Brain microvascular endothelial cell (primary cell): ENCODE results near the gene DOK3.

Experiments used
- DNase-seq: peaks from one replicate; pipeline ENCODE4 v3.0.0-alpha.2; 2020
- H3K27ac ChIP-seq: fragments of 250-450 bp; sonication (Bioruptor Pico); 2 replicates; pipeline ENCODE4 v1.5.1; 2020; ENCODE audit warnings: mild to moderate bottlenecking, moderate library complexity
- H3K27me3 ChIP-seq: fragments of 250-450 bp; sonication (Bioruptor Pico); replicated peaks from 2 replicates; pipeline ENCODE4 v1.5.1; 2020; ENCODE audit warnings: mild to moderate bottlenecking
- H3K36me3 ChIP-seq: fragments of 250-450 bp; sonication (Bioruptor Pico); replicated peaks from 2 replicates; pipeline ENCODE4 v1.5.1; 2020; ENCODE audit warnings: mild to moderate bottlenecking
- H3K4me3 ChIP-seq: 2 replicates; pipeline ENCODE4 v1.5.1; 2011; ENCODE audit warnings: low read depth, mild to moderate bottlenecking, control low read depth, low read length, moderate library complexity
- in situ Hi-C: cut with HindIII; loops from 2 replicates; pipeline ENCODE4 v1.10.0; 2017; ENCODE audit warnings: low sequenced_read_pairs, low pct_ligation_motif_present
- TF ChIP-seq, protein P1 (sequence below): IDR thresholded peaks from 2 replicates; pipeline ENCODE4 v1.5.1; 2011; ENCODE audit warnings: low read depth, mild to moderate bottlenecking, moderate library complexity, low read length, control low read depth, inconsistent platforms; ENCODE audit errors: missing control alignments

DOK3 gene

DNA sequence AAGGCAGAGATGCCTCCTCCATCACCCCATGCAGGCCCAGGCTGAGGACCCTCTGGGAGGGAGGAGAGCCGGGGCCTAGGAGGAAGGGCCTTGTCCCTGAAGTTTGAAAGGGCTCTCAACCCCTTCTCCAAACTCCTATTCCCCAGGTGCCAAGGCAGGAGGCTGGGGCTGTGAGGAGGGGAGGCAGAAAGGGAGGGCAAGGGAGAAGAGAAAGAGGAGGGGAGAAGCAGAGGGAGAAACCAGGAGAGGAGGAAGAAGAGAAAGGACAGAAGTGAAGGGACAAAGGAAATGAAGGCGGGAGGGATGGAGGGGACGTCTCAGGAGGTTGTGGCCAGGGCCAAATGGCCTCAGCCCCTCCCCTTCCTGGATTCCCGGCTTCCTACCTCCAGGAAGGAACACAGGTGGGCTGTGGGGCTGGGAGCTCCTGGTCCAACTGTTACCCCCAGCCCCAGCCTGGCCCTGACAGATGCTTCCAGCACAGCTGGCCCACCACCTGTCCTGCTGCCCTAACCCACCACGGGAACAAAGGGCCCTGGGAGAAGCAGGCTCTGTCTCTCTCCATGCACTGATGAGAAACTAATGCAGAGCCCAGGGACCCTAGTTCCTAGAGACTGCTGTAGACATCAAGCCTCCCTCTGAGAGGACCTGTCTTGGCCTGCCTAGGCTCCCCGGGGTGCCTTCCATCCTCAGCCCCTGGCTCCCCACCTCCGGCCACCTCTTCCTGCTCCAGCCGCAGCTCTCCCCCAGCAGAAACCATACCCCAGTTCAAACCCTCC, 39.7 kb downstream of the DOK3 start:
- TF ChIP-seq, protein P1, sequence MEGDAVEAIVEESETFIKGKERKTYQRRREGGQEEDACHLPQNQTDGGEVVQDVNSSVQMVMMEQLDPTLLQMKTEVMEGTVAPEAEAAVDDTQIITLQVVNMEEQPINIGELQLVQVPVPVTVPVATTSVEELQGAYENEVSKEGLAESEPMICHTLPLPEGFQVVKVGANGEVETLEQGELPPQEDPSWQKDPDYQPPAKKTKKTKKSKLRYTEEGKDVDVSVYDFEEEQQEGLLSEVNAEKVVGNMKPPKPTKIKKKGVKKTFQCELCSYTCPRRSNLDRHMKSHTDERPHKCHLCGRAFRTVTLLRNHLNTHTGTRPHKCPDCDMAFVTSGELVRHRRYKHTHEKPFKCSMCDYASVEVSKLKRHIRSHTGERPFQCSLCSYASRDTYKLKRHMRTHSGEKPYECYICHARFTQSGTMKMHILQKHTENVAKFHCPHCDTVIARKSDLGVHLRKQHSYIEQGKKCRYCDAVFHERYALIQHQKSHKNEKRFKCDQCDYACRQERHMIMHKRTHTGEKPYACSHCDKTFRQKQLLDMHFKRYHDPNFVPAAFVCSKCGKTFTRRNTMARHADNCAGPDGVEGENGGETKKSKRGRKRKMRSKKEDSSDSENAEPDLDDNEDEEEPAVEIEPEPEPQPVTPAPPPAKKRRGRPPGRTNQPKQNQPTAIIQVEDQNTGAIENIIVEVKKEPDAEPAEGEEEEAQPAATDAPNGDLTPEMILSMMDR = no peak
- peak overlapping the region; percentile 73 for H3K27ac ChIP-seq
- no peak for DNase-seq
- no peaks in the 10 kb centered on the region for H3K27me3 ChIP-seq
- peaks cover 54% of the 10 kb centered on the region for H3K36me3 ChIP-seq
- H3K4me3 ChIP-seq = no peak overlapping the region
- in situ Hi-C loops = no loop called here

DNA sequence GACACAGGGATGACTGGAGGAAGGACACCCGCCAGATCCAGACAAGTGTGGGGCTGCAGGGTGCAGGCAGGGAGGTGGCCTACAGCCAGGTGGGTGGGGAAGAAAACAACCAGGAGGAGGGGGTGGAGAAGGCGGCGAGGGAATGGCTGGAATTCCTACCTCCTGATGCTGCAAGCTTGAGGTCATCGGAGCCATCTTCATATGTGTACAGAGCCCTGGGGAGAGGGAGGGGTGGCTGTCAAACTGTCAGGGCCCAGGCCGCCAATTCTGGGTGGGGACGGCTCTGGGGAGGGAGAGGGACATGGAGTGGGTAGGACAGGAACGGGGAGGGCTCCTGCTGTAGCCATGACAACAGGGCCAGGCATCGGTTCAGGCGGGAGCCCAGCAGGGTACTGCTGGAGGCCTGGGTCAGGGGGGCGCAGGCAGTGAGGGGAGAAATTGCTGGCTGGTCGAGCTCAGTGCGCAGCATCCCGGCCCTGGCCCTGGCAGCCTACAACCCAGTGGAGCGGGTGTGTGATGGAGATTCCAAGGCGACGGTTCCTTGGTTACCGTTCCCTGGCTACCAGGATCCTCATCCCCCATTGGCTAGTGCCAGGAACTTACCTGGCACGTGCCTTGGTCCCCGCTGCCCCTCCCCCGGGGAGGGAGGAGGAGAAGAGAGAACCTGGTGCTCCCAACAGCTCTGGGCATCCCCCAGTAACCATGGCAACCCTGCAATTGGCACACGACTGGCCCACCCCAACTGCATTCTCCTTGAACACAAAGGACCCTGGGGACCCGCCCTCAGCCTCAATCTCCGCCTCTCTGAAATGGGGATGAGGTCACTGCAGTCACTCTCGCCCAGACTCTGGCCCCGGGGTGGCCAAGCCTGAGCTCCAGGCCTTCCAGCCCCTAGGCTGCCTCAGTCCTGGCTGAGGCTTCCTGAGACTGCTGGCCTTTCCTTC, 40.7 kb downstream of the DOK3 start:
- H3K27ac ChIP-seq = no peak overlapping the region

DNA sequence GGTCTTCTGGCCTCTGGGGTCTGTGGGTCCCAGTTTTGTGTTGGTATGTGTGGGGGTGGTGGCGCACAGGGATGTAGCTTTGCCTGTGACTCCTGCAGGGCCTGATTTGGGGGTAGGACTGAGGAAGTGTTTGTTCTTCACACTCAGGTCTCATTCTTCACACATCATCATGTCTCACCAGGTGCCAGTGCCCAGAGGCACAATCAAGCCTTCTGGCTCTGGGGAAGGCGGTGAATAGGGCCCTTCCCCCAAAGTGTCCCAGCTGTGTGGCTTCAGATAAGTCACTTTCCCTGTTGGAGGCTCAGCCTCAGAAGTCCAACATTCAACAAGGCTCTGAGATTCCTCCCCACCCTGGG, 41.3 kb downstream of the DOK3 start:
- in situ Hi-C loops = no loop called here
- no peak overlapping the region for H3K27ac ChIP-seq
- H3K36me3 ChIP-seq = peaks cover 68% of the 10 kb centered on the region
- DNase-seq = no peak
- no peaks in the 10 kb centered on the region for H3K27me3 ChIP-seq
- TF ChIP-seq, protein P1 = no peak
- no peak overlapping the region for H3K4me3 ChIP-seq

More for the DNA sequence above, 40.7 kb downstream of the DOK3 start:
- Histone ChIP-seq H3K36me3 (peaks cover 61% of the 10 kb centered on the region), H3K27me3 (no peaks in the 10 kb centered on the region), H3K4me3 (no peak overlapping the region)
- TF ChIP-seq, protein P1 = no peak
- in situ Hi-C loops = no loop called here
- peak; percentile 56 for DNase-seq

DNA sequence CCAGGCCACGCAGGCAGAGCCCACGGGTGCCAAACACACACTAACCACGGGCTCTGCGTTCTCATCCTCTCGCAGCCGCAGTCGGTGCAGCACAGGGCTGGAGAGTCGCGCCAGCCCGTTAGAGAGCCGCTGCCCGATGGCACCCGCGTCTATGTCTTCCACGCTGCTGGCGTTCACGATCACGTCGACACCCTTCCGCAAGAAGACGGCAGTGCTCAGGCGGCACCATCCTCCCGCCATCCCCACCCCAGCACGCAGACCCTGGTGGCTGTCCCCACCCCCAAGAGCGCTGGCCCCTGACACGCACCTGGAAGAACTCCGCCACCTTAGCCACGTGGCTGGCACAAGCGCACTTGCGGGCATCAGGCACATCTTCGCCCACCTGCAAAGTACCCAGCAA, 42.2 kb downstream of the DOK3 start:
- no peak for DNase-seq
- Histone ChIP-seq H3K4me3 (no peak overlapping the region), H3K27ac (no peak overlapping the region), H3K36me3 (peaks cover 76% of the 10 kb centered on the region), H3K27me3 (no peaks in the 10 kb centered on the region)
- TF ChIP-seq, protein P1 = no peak
- in situ Hi-C loops = no loop called here

DNA sequence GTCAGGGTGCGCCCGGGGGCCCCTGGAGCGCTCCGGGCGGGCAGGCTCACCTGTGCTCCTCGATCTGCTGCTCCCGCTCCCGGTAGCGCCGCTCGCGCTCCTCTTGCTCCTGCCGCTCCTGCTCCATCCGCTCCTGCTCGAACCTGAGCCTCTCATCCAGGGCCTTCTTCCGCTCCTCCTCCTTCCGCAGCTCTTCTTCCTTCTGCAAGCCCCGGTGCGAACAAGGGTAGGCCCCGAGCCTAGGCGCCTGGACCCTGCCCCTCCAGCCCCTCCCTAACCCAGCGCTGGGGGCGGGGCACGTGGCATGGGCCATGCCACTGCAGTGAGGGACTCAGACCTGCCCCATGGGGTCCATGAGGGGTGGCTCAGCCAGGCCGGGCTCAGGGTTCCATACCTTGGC, 42.8 kb downstream of the DOK3 start:
- no peak for DNase-seq
- no peaks in the 10 kb centered on the region for H3K27me3 ChIP-seq

More for the DNA sequence above, 42.8 kb downstream of the DOK3 start:
- Histone ChIP-seq H3K4me3 (no peak overlapping the region), H3K27ac (no peak overlapping the region), H3K36me3 (peaks cover 80% of the 10 kb centered on the region)
- TF ChIP-seq, protein P1 = no peak
- in situ Hi-C loops = no loop called here
